ENCODE data around the gene FOXN1. TPM values are rescaled to one million over a fixed set of nuclear protein-coding genes. Genes with fewer than 3 reads are reported as not detected.

The FOXN1 gene
- total RNA-seq, 1 donor from 2014 or later, result 3.0 TPM

DNA sequence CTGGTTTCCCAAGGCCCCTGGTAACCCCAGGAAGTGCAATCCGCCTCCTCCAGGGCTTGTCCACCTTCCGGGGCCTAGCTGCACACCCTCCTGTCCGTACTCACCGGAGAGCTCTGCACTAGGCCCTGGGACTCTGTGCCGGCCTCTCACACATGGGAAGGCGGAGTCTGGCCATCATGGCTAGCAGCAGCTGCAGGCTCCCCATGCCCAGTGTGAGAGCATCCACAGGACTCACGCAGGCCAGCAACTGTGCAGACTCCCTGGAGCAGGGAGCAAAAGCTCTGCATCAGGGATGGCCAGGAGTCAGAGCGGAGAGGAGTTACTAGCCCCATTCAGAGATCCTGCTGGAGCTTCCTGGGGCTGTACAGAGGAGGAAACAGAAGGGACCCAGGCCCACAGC, 20.2 kb downstream of the FOXN1 start:
- no peak for DNase-seq

DNA sequence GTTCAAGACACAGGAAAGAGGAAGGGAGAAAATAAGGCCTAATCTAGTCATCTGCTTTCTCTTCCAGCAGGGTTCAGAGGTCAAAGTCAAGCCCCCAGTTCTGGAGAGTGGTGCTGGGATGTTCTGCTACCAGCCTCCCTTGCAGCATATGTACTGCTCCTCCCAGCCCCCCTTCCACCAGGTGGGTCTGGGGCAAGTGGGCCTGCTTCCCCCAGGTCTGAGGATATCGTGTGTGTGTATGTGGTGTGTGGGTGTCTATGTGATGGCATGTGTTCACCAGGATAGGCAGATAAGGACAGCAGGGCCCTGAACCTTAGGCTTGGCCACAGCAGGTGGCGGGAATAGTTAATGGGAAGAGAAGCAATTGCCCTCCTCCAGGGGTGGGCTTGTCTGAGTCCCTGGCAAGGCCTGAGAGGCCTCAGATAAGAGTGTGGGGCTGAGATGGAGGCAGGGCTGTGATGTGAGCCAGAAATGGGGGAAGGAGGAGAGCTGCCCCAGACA, 21.1 kb downstream of the FOXN1 start:
- no peak for DNase-seq

DNA sequence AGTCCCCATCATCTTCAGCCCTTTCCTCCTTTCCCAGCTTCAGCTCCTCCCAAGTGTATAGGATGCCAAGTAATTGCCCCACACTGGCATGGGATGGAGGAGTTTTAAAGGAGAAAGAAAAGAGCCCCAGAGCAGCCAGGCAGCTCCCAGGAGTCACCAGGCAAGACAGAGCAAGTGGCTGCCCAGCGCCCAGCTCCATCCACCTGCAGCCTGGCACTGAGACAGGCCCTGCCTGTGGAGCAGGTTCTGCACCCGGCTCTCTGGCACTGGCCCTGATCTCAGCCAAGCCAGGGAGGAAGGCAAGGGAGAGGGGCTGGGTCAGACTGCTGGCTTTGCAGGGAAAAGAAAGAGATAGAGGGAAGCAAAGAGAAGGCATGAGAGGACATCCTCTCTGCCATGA, 21.7 kb downstream of the FOXN1 start:
- DNase-seq, result no peak

DNA sequence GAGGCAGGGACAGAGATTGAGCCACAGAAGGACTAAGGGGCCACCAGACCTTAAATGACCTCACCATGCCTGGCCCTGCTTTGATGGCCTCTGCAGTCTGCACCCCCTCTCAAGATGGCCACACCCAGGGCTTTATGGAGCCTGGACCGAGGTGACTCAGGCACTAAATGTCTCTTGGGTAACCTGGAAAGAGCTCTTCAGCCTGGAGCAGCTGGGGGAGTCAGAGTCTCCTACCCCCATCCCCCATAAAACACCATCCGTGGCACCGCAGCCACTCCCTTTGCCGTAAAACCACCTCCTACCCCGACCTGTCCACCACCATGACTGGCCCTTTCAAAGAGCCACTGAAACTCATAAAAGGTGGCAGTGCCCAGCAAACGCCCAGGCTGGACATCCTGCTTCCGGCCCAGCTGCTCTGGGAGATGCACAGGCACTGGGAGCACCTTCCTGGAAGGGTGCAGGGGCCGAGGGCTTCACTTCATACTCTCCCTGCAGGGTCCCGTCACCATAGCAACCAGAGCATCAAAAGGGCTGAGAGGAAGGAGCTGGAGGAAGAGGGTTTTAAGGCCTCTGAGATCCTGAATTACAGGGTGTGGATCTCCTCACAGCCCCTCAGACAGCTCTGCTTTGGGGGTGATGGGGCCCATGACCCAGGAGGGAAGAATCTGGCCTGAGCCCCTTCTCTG, 22.3 kb downstream of the FOXN1 start:
- no peak for DNase-seq

- no peak for DNase-seq
Measured at GRCh38 chr17:28529013-28529400, 22.9 kb downstream of the FOXN1 start.

- no peak for DNase-seq
Measured at GRCh38 chr17:28530250-28530649, 24.1 kb downstream of the FOXN1 start.

- no peak for DNase-seq
Measured at GRCh38 chr17:28530926-28531325, 24.8 kb downstream of the FOXN1 start.

DNA sequence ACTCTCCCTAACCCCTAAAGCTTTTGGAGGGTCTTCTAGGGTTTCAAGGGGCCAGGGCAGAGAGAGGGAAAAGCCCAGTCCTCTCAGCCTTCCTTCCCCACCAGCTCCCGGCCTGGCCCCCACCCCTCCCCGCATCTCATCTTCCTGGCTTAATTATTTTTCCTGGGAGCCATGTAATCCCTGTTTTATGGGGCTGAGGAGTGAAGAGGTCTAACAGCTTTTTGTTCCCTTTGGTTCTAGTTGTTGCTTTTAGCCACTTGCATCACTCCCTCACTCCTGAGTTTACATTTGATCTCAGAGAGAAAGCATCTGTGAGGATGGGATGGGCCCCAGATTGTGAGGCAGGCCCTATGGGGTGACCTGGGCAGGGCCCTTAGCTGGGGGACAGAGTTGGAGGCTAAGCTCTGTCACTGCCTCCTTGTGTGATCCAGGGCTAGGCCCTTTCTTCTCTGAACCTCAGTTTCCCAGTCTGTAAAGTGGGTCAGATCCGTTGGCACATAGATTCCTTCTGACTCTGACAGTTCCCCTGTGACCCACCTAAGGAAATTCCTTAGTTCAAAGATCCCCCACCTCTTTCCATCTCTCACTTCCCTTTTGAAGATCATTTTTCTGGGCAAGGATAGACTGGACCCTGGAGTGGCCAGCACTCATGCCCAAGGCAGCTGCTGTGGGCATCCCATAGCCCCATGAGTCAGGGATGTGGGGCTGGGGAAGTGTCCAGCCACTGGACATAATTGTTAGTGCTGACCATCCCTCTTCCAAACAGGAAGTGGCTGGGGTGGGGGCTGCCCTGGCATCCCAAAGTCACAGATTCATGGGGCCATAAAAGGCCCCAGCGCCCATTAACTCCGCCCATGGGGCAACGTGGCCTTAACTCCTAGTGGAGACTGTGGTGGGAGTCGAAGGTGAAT, 26.2 kb downstream of the FOXN1 start:
- DNase-seq, result no peak

GRCh38 chr17:28533091-28533807, 27.1 kb downstream of the FOXN1 start:
- DNase-seq, result no peak

- no peak for DNase-seq
Measured at GRCh38 chr17:28534740-28535375, 28.7 kb downstream of the FOXN1 start.

GRCh38 chr17:28536532-28537218, 30.5 kb downstream of the FOXN1 start:
- no peak for DNase-seq

DNA sequence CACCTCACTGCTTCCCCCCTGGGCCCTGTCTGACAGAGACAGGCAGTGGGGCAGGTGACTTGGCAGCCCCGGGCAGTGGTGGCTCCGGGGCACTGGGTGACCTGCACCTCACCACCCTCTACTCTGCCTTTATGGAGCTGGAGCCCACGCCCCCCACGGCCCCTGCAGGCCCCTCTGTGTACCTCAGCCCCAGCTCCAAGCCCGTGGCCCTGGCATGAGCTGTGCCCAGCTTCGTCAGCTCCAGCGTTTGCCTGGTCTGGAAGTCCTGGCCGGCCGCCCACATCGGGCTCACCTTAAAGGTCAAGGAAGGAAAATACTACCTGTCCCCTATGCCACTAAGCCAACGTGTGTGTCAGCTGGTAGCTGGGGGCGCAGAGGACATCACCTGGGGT, 31.1 kb downstream of the FOXN1 start:
- DNase-seq, result no peak

DNA sequence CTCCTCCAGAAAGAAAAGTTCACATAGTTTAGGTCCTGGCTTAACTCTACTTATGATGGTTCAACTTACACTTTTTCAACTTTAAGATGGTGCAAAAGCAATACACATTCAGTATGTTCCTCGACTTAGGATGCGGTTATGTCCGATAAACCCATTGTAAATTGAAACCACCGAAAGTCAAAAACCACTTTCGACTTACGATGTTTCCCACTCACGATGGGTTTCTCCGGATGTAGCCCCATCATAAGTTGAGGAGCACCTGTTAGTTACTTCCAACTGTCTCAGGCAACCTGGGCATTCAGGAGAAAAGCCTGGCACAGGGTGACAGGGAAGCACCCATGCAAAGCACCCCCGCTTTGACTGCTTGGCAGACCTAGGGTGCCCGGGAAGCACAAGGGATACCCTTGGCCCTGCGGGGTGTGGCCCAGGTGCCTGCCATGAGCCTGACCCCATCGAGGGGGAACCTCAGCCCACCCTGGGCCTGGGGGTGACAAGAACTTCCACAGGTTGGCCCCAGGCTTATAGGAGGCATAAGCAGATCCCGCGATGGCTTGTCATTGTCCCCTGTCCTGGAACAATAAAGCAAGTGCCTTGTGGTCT, 32.2 kb downstream of the FOXN1 start:
- DNase-seq, result no peak

DNA sequence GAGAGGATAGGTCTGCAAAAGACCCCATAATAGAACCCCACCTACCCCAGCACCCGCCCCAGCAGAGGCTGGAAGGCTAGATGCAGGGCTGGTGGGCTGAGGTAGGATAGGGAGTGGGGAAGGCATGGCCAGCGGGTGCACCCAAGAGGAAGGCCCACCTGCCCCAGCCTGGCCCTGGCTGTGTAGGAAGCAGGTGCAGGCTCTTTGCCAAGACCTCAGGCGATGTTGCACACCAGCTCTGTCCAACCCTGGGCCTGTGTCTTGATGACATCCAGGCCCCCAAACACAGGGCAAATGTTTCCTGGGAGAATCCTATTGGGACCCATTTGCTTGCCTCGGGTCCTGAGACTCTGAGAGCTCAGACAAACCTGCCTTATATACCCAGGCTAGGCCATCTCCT, 34.1 kb downstream of the FOXN1 start:
- no peak for DNase-seq

DNA sequence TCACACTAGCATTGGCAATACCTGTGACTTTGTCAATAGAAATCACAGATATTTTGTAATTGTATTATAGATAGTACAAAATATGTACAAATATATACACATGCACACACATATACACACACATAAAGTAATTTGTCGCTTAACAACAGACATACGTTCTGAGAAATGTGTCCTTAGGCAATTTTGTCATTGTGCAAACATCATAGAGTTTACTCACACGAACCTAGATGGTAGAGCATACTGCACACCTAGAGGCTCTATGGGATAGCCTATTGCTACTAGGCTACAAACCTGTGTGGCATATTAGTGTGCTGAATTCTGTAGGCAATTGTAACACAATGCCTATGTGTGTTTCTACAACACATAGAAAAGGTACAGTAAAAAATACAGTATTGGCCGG, 35.3 kb downstream of the FOXN1 start:
- no peak for DNase-seq

GRCh38 chr17:28544402-28545140, 38.4 kb downstream of the FOXN1 start:
- DNase-seq, result no peak

- DNase-seq, result no peak
Measured at GRCh38 chr17:28545141-28545503, 39.0 kb downstream of the FOXN1 start.

GRCh38 chr17:28545787-28546415, 39.8 kb downstream of the FOXN1 start:
- no peak for DNase-seq

DNA sequence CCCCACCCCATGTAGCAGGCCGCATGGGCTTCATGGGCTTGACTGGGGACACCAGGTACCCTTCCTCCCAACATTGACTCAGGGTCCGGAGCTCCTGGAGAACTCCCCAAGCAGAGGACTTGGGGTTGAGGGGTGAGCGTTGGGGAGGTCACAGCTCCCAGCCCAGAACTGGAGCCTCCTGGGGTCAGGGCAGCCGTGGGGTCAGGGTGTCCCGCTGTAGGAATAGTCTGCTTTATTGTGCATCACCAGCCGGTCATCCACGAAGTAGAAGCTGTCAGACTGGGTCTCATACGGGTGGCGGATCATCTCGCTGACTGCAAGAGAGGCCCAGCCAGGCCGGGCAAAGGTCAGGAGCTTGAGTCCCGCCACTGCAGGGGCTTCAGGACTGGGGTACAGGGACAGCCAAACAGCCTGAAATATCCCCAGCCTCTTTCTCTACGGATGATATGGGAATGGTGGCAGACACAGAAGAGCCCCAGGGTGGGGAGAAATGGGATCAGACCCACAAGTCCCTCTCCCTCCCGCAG, 41.0 kb downstream of the FOXN1 start:
- no peak for DNase-seq
